Measurements from ENCODE around the gene RBM47.

GRCh38 chr4:40399578-40399977, 230.1 kb downstream of the RBM47 start:
- no peak for TF ChIP-seq GATA2 (IDR thresholded peaks at IDR 0.05; ENCODE audit: low read depth, low read length)
- TF ChIP-seq GATA3 (IDR thresholded peaks at IDR 0.05; ENCODE audit: low read depth, low read length): no peak

Data from SH-SY5Y (cell line).